Right ventricle myocardium inferior (tissue), 1 donor: ENCODE measurements around the gene GSTT4. TPM values are rescaled to one million over a fixed set of nuclear protein-coding genes. Genes with fewer than 3 reads are reported as not detected.

Experiments
- ATAC-seq: fragments of 200-7000 bp; cut with Tn5 transposase; one replicate; pipeline ENCODE4 v1.9.1; 2020; ENCODE audit warnings: mild to moderate bottlenecking, moderate library complexity
- DNase-seq: peaks from one replicate; pipeline ENCODE4 v3.0.0; 2021; ENCODE audit errors: missing footprints
- intact Hi-C: fragments of 100-400 bp; cut with DNase I; formaldehyde crosslinking; loops from one replicate; pipeline ENCODE4 v1.11.0; 2022
- total RNA-seq: library from RNA; stranded (reverse); fragmentation: NEBNext Ultra II Directional; extraction: Animal tissue kit (Norgen Biotek cat#: 25700); gene quantifications from one replicate; pipeline ENCODE4 v1.2.1, GENCODE V29; 2021
- donor health status: DM: no; HTN: yes; CAD: no; lungs with severe emphysema.

The GSTT4 gene
- total RNA-seq, 1 donor from 2014 or later, result not detected

GRCh38 chr22:24027389-24027975, 22.2 kb upstream of the GSTT4 start:
- intact Hi-C loops, result no loop called here
- DNase-seq (no peak), ATAC-seq (no peak)

- ATAC-seq (no peak), DNase-seq (no peak)
- intact Hi-C loops, result no loop called here
Observed at GRCh38 chr22:24026733-24027132, 21.5 kb upstream of the GSTT4 start.

- no peak for DNase-seq
- intact Hi-C loops, result no loop called here
- ATAC-seq, result no peak
Observed at GRCh38 chr22:24026056-24026455, 20.8 kb upstream of the GSTT4 start.

GRCh38 chr22:24025475-24025874, 20.2 kb upstream of the GSTT4 start:
- no peak for DNase-seq
- intact Hi-C loops, result no loop called here
- no peak for ATAC-seq

- DNase-seq (no peak), ATAC-seq (no peak)
- intact Hi-C loops, result no loop called here
Observed at GRCh38 chr22:24024354-24024753, 19.1 kb upstream of the GSTT4 start.

GRCh38 chr22:24023204-24023789, 18.0 kb upstream of the GSTT4 start:
- DNase-seq (no peak), ATAC-seq (no peak)
- intact Hi-C loops, result no loop called here

- intact Hi-C loops, result no loop called here
- ATAC-seq, result no peak
- DNase-seq, result no peak
Observed at GRCh38 chr22:24021304-24021703, 16.1 kb upstream of the GSTT4 start.

GRCh38 chr22:24016156-24016555, 10.9 kb upstream of the GSTT4 start:
- ATAC-seq (no peak), DNase-seq (no peak)
- intact Hi-C loops, result no loop called here

GRCh38 chr22:24011735-24012068, 6.4 kb upstream of the GSTT4 start:
- ATAC-seq, result no peak
- no peak for DNase-seq
- intact Hi-C loops, result no loop called here

- no peak for DNase-seq
- intact Hi-C loops, result no loop called here
Observed at GRCh38 chr22:24010018-24010391, 4.8 kb upstream of the GSTT4 start.

GRCh38 chr22:24009227-24010017, 4.2 kb upstream of the GSTT4 start:
- DNase-seq (no peak), ATAC-seq (no peak)
- intact Hi-C loops, result loop anchor here (5.0 to 10.0 kb wide), 2 partner anchors 95 to 168 kb away; no protein-coding TSS in a partner anchor

More at GRCh38 chr22:24010018-24010391, 4.8 kb upstream of the GSTT4 start:
- no peak for ATAC-seq

GRCh38 chr22:24008381-24009226, 3.4 kb upstream of the GSTT4 start:
- intact Hi-C loops, result loop anchor here (5.0 to 10.0 kb wide), 2 partner anchors 96 to 169 kb away; no protein-coding TSS in a partner anchor
- no peak for DNase-seq
- no peak for ATAC-seq

GRCh38 chr22:24008022-24008283, 2.7 kb upstream of the GSTT4 start:
- intact Hi-C loops, result loop anchor here (5.0 to 10.0 kb wide), 2 partner anchors 97 to 169 kb away; no protein-coding TSS in a partner anchor
- ATAC-seq (no peak), DNase-seq (no peak)

- DNase-seq (no peak), ATAC-seq (no peak)
- intact Hi-C loops, result loop anchor here (5.0 to 10.0 kb wide), 2 partner anchors 97 to 170 kb away; no protein-coding TSS in a partner anchor
Observed at GRCh38 chr22:24007253-24008021, 2.2 kb upstream of the GSTT4 start.

- ATAC-seq (no peak), DNase-seq (no peak)
- intact Hi-C loops, result loop anchor here (5.0 to 10.0 kb wide), 2 partner anchors 98 to 170 kb away; no protein-coding TSS in a partner anchor
Observed at GRCh38 chr22:24006914-24007214, 1.6 kb upstream of the GSTT4 start.

GRCh38 chr22:24006207-24006913, 1.1 kb upstream of the GSTT4 start:
- intact Hi-C loops, result loop anchor here (5.0 to 10.0 kb wide), 2 partner anchors 98 to 171 kb away; no protein-coding TSS in a partner anchor
- ATAC-seq, result no peak
- DNase-seq, result no peak

- intact Hi-C loops, result loop anchor here (5.0 to 10.0 kb wide), 2 partner anchors 52 to 101 kb away; no protein-coding TSS in a partner anchor
- DNase-seq (no peak), ATAC-seq (no peak)
Observed at GRCh38 chr22:24003887-24004286, 1.4 kb downstream of the GSTT4 start.

GRCh38 chr22:24002851-24003250, 2.4 kb downstream of the GSTT4 start:
- no peak for ATAC-seq
- intact Hi-C loops, result loop anchor here (5.0 to 10.0 kb wide), 2 partner anchors 51 to 102 kb away; no protein-coding TSS in a partner anchor
- no peak for DNase-seq
